Lower lobe of right lung (tissue), 2 donors: ENCODE data around the gene SSX2IP. TPM values are rescaled to one million over a fixed set of nuclear protein-coding genes. Genes with fewer than 3 reads are reported as not detected.

Source experiments
- ATAC-seq, 2 donors: fragments of 200-7000 bp; cut with Tn5 transposase; one replicate each; pipeline ENCODE4 v1.9.1; 2020 to 2022; ENCODE audit warnings: mild to moderate bottlenecking in 2 of 2, moderate library complexity in 2 of 2
- DNase-seq: peaks from one replicate; pipeline ENCODE4 v3.0.0-alpha.2; 2020
- H3K27ac ChIP-seq: fragments of 200-600 bp; one replicate; pipeline ENCODE4 v1.8.0; 2022
- H3K27me3 ChIP-seq: fragments of 200-600 bp; one replicate; pipeline ENCODE4 v1.8.0; 2022; ENCODE audit warnings: low read depth
- H3K36me3 ChIP-seq: fragments of 200-600 bp; one replicate; pipeline ENCODE4 v1.8.0; 2022; ENCODE audit warnings: mild to moderate bottlenecking
- H3K4me1 ChIP-seq: fragments of 200-600 bp; one replicate; pipeline ENCODE4 v1.8.0; 2022
- H3K4me3 ChIP-seq: fragments of 200-600 bp; one replicate; pipeline ENCODE4 v1.8.0; 2022; ENCODE audit warnings: mild to moderate bottlenecking
- H3K9me3 ChIP-seq: fragments of 200-600 bp; one replicate; pipeline ENCODE4 v1.8.0; 2022
- intact Hi-C: fragments of 100-400 bp; cut with DNase I; formaldehyde crosslinking; loops from one replicate; pipeline ENCODE4 v1.11.0; 2022
- total RNA-seq: library from RNA; stranded (reverse); fragmentation: NEBNext Ultra II Directional; extraction: Animal tissue kit (Norgen Biotek cat#: 25700); gene quantifications from one replicate; pipeline ENCODE4 v1.2.1, GENCODE V29; 2021
- TF ChIP-seq, protein P1 (sequence below): fragments of 200-600 bp; IDR thresholded peaks from one replicate; pipeline ENCODE4 v1.8.0; 2022; ENCODE audit warnings: antibody characterized with exemption, mild to moderate bottlenecking
- donor health status: DM: no; HTN: yes; CAD: no; lungs with severe emphysema.

SSX2IP gene
- total RNA-seq, 1 donor from 2014 or later: 5.8 TPM

GRCh38 chr1:84621553-84621952 is 68.7 kb downstream of the SSX2IP start:
- DNase-seq (no peak), ATAC-seq (no peak)
- Histone ChIP-seq H3K36me3 (no peaks in the 10 kb centered on the region), H3K27me3 (no peaks in the 10 kb centered on the region), H3K27ac (no peak overlapping the region), H3K9me3 (no peaks in the 10 kb centered on the region), H3K4me1 (peaks cover 15% of the 10 kb centered on the region), H3K4me3 (no peak overlapping the region)
- TF ChIP-seq, protein P1, sequence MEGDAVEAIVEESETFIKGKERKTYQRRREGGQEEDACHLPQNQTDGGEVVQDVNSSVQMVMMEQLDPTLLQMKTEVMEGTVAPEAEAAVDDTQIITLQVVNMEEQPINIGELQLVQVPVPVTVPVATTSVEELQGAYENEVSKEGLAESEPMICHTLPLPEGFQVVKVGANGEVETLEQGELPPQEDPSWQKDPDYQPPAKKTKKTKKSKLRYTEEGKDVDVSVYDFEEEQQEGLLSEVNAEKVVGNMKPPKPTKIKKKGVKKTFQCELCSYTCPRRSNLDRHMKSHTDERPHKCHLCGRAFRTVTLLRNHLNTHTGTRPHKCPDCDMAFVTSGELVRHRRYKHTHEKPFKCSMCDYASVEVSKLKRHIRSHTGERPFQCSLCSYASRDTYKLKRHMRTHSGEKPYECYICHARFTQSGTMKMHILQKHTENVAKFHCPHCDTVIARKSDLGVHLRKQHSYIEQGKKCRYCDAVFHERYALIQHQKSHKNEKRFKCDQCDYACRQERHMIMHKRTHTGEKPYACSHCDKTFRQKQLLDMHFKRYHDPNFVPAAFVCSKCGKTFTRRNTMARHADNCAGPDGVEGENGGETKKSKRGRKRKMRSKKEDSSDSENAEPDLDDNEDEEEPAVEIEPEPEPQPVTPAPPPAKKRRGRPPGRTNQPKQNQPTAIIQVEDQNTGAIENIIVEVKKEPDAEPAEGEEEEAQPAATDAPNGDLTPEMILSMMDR: no peak
- intact Hi-C loops: no loop called here

DNA sequence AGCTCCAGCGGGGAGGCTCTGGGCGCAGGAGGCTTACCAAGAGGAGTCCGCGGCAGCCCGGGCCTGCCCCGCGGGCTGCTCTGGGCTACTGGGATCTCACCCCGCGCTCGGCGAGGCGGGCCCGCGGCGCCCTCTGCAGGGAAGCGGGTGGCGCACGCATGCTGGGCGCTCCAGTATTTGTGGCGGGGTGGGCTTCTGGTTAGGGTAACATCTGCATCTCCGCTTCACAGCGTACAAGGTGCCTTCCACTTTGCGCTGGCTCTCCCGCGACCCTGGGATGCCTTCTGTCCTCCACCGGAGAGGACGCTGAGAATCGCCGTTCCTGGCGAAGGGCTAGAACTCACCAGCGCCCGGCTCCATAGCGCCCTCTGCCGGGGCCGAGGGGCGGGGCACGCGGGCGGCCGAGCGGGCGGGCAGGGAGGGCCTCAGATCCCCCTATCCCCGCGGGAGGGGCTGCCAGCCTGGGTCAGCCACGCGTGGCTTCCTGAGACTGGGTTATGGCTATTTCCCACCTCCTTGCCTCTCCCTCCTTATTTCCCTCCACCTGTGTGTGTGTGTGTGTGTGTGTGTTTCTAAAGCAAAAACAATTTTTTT is 69.4 kb downstream of the SSX2IP start:
- Histone ChIP-seq H3K4me1 (peaks cover 15% of the 10 kb centered on the region), H3K27me3 (no peaks in the 10 kb centered on the region), H3K27ac (peak overlapping the region; percentile 50), H3K36me3 (no peaks in the 10 kb centered on the region), H3K4me3 (peak overlapping the region; percentile 65), H3K9me3 (no peaks in the 10 kb centered on the region)
- intact Hi-C loops: no loop called here
- DNase-seq (peak; percentile 84), ATAC-seq (peak; percentile 96 to 98)
- TF ChIP-seq, protein P1: peak; percentile 99

- no peaks in the 10 kb centered on the region for H3K27me3 ChIP-seq
- intact Hi-C loops: no loop called here
- ATAC-seq (peak in 1 of 2 donors; percentile 35), DNase-seq (no peak)
- H3K4me3 ChIP-seq: no peak overlapping the region
- peaks cover 15% of the 10 kb centered on the region for H3K4me1 ChIP-seq
- H3K27ac ChIP-seq: peak overlapping the region; percentile 13
- H3K9me3 ChIP-seq: no peaks in the 10 kb centered on the region
- H3K36me3 ChIP-seq: no peaks in the 10 kb centered on the region
- TF ChIP-seq, protein P1: no peak
Observed at GRCh38 chr1:84619383-84620102, 70.7 kb downstream of the SSX2IP start.

- ATAC-seq (no peak), DNase-seq (no peak)
- TF ChIP-seq, protein P1: no peak
- Histone ChIP-seq H3K36me3 (no peaks in the 10 kb centered on the region), H3K4me1 (peaks cover 15% of the 10 kb centered on the region), H3K4me3 (no peak overlapping the region), H3K9me3 (no peaks in the 10 kb centered on the region), H3K27me3 (no peaks in the 10 kb centered on the region), H3K27ac (no peak overlapping the region)
- intact Hi-C loops: no loop called here
Observed at GRCh38 chr1:84617349-84617748, 72.9 kb downstream of the SSX2IP start.

- H3K4me1 ChIP-seq: peaks cover 15% of the 10 kb centered on the region
- ATAC-seq: no peak
- no peaks in the 10 kb centered on the region for H3K36me3 ChIP-seq
- H3K4me3 ChIP-seq: no peak overlapping the region
- intact Hi-C loops: no loop called here
- TF ChIP-seq, protein P1: no peak
- no peaks in the 10 kb centered on the region for H3K27me3 ChIP-seq
- no peaks in the 10 kb centered on the region for H3K9me3 ChIP-seq
- H3K27ac ChIP-seq: no peak overlapping the region
- no peak for DNase-seq
Observed at GRCh38 chr1:84615790-84616189, 74.5 kb downstream of the SSX2IP start.
